ENCODE measurements around the gene ITGA7. TPM values are rescaled to one million over a fixed set of nuclear protein-coding genes. Genes with fewer than 3 reads are reported as not detected.
"Not testable (repeated sequence)": the region's sequence is repeated elsewhere in the genome, so short reads cannot be mapped to it uniquely, and the experiment has no call there.

Gene ITGA7
- total RNA-seq, 1 experiment from 2014 or later = 2.1 TPM

GRCh38 chr12:55653031-55653430 is 54.7 kb downstream of the ITGA7 start:
- Mint-ChIP-seq H3K36me3 (ENCODE audit: insufficient read depth, unreplicated experiment) (no peaks in the 10 kb centered on the region), H3K9me3 (ENCODE audit: unreplicated experiment) (no peaks in the 10 kb centered on the region), H3K27me3 (ENCODE audit: insufficient read depth, unreplicated experiment) (peaks cover 19% of the 10 kb centered on the region), H3K4me3 (ENCODE audit: unreplicated experiment) (no peak overlapping the region), H3K4me1 (ENCODE audit: insufficient read depth, unreplicated experiment) (no peaks in the 10 kb centered on the region), H3K27ac (ENCODE audit: low read depth, unreplicated experiment) (no peak overlapping the region)
- no TSS peak for BruUV-seq (replicated peaks)
- ChIA-PET POLR2A (no interaction called here), CTCF (no interaction called here)
- TF ChIP-seq, protein P1, sequence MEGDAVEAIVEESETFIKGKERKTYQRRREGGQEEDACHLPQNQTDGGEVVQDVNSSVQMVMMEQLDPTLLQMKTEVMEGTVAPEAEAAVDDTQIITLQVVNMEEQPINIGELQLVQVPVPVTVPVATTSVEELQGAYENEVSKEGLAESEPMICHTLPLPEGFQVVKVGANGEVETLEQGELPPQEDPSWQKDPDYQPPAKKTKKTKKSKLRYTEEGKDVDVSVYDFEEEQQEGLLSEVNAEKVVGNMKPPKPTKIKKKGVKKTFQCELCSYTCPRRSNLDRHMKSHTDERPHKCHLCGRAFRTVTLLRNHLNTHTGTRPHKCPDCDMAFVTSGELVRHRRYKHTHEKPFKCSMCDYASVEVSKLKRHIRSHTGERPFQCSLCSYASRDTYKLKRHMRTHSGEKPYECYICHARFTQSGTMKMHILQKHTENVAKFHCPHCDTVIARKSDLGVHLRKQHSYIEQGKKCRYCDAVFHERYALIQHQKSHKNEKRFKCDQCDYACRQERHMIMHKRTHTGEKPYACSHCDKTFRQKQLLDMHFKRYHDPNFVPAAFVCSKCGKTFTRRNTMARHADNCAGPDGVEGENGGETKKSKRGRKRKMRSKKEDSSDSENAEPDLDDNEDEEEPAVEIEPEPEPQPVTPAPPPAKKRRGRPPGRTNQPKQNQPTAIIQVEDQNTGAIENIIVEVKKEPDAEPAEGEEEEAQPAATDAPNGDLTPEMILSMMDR (IDR thresholded peaks at IDR 0.05; ENCODE audit: unreplicated experiment) = no peak
- DNase-seq (ENCODE audit: unreplicated experiment) = no peak
- intact Hi-C loops (cut with micrococcal nuclease) = no loop called here

DNA sequence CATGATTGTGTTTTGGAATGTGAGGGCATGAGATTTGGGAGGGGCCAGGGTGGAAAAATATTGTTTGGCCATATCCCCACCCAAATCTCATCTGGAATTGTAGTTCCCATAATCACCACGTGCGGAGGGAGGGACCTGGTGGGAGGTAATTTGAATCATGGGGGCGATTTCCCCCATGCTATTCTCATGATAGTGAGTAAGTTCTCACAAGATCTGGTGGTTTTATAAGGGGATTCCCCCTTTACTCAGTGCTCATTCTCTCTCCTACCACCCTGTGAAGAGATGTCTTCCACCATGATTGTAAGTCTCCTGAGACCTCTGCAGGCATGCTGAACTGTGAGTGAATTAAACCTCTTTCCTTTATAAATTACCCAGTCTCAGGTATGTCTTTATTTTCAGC is 55.4 kb downstream of the ITGA7 start:
- POLR2A ChIA-PET = no interaction called here
- no peaks in the 10 kb centered on the region for H3K4me1 Mint-ChIP-seq (ENCODE audit: insufficient read depth, unreplicated experiment)

GRCh38 chr12:55651299-55651683 is 56.4 kb downstream of the ITGA7 start:
- no peak overlapping the region for H3K27ac Mint-ChIP-seq (ENCODE audit: low read depth, unreplicated experiment)
- intact Hi-C loops (cut with micrococcal nuclease) = no loop called here
- TF ChIP-seq, protein P1 (IDR thresholded peaks at IDR 0.05; ENCODE audit: unreplicated experiment) = no peak

More for the DNA sequence above, 55.4 kb downstream of the ITGA7 start:
- TF ChIP-seq, protein P1 (IDR thresholded peaks at IDR 0.05; ENCODE audit: unreplicated experiment) = no peak
- Mint-ChIP-seq H3K27ac (ENCODE audit: low read depth, unreplicated experiment) (no peak overlapping the region), H3K4me3 (ENCODE audit: unreplicated experiment) (no peak overlapping the region), H3K27me3 (ENCODE audit: insufficient read depth, unreplicated experiment) (peaks cover 12% of the 10 kb centered on the region), H3K9me3 (ENCODE audit: unreplicated experiment) (no peaks in the 10 kb centered on the region), H3K36me3 (ENCODE audit: insufficient read depth, unreplicated experiment) (no peaks in the 10 kb centered on the region)
- CTCF ChIA-PET = no interaction called here
- no peak for DNase-seq (ENCODE audit: unreplicated experiment)
- no TSS peak for BruUV-seq (replicated peaks)
- intact Hi-C loops (cut with micrococcal nuclease) = no loop called here

GRCh38 chr12:55650620-55651298 is 56.9 kb downstream of the ITGA7 start:
- BruUV-seq (replicated peaks); H3K4me1 Mint-ChIP-seq (ENCODE audit: insufficient read depth, unreplicated experiment); H3K4me3 Mint-ChIP-seq (ENCODE audit: unreplicated experiment); H3K36me3 Mint-ChIP-seq (ENCODE audit: insufficient read depth, unreplicated experiment); intact Hi-C loops (cut with micrococcal nuclease); H3K27me3 Mint-ChIP-seq (ENCODE audit: insufficient read depth, unreplicated experiment); H3K9me3 Mint-ChIP-seq (ENCODE audit: unreplicated experiment); POLR2A ChIA-PET; H3K27ac Mint-ChIP-seq (ENCODE audit: low read depth, unreplicated experiment); DNase-seq (ENCODE audit: unreplicated experiment): not testable (repeated sequence)
- CTCF ChIA-PET = interaction anchor here (0.7 to 0.9 kb wide), 2 partner anchors 21 to 1054 kb away, joined by 3 to 4 read pairs; no protein-coding TSS in a partner anchor

More at GRCh38 chr12:55651299-55651683, 56.4 kb downstream of the ITGA7 start:
- Mint-ChIP-seq H3K4me1 (ENCODE audit: insufficient read depth, unreplicated experiment) (no peaks in the 10 kb centered on the region), H3K9me3 (ENCODE audit: unreplicated experiment) (no peaks in the 10 kb centered on the region), H3K27me3 (ENCODE audit: insufficient read depth, unreplicated experiment) (peaks cover 2% of the 10 kb centered on the region), H3K4me3 (ENCODE audit: unreplicated experiment) (no peak overlapping the region), H3K36me3 (ENCODE audit: insufficient read depth, unreplicated experiment) (no peaks in the 10 kb centered on the region)
- DNase-seq (ENCODE audit: unreplicated experiment) = no peak
- ChIA-PET CTCF (interaction anchor here (0.7 to 0.9 kb wide), 2 partner anchors 21 to 1055 kb away, joined by 3 to 4 read pairs; no protein-coding TSS in a partner anchor), POLR2A (no interaction called here)
- no TSS peak for BruUV-seq (replicated peaks)

All from MCF 10A (cell line).